HepG2 (cell line): ENCODE measurements around the gene ARPC3. TPM values are rescaled to one million over a fixed set of nuclear protein-coding genes. Genes with fewer than 3 reads are reported as not detected.
A peak's percentile ranks its signal among the peaks of the same experiment; 100 is the strongest.

Source experiments
- BHLHE40 ChIP-seq: IDR thresholded peaks from 2 replicates; pipeline ENCODE4 v1.6.1; 2011; ENCODE audit warnings: low read length, improper control_type of control experiment
- CBX5 ChIP-seq: sonication (generic); formaldehyde crosslinking; IDR thresholded peaks from 2 replicates; pipeline ENCODE4 v1.4.0; 2020; ENCODE audit warnings: missing genetic modification reagents, borderline replicate concordance
- DNMT3B ChIP-seq: conservative IDR thresholded peaks from 2 replicates; pipeline ENCODE4 v1.6.1; 2016; ENCODE audit warnings: missing biosample characterization, control low read depth
- GPN1 ChIP-seq: sonication (generic); formaldehyde crosslinking; IDR thresholded peaks from 2 replicates; pipeline ENCODE4 v1.5.1; 2020; ENCODE audit warnings: missing genetic modification reagents, borderline replicate concordance
- IKZF1 ChIP-seq: fragments of 450-650 bp; IDR thresholded peaks from 2 replicates; pipeline ENCODE4 v1.7.1; 2016
- MBNL3 ChIP-seq: fragments of 250-450 bp; sonication (Bioruptor Pico); conservative IDR thresholded peaks from 2 replicates; pipeline ENCODE4 v1.8.0; 2022; ENCODE audit warnings: mild to moderate bottlenecking, inconsistent platforms
- NAIF1 ChIP-seq: sonication (generic); formaldehyde crosslinking; IDR thresholded peaks from 2 replicates; pipeline ENCODE4 v1.5.0; 2020; ENCODE audit warnings: mild to moderate bottlenecking, missing genetic modification reagents, borderline replicate concordance
- NKX3-1 ChIP-seq: sonication (generic); formaldehyde crosslinking; IDR thresholded peaks from 2 replicates; pipeline ENCODE4 v1.5.0; 2020; ENCODE audit warnings: missing genetic modification reagents
- PAX8 ChIP-seq: sonication (generic); formaldehyde crosslinking; IDR thresholded peaks from 2 replicates; pipeline ENCODE4 v1.8.0; 2022; ENCODE audit warnings: mild to moderate bottlenecking, missing genetic modification reagents, borderline replicate concordance
- REL ChIP-seq: sonication (generic); formaldehyde crosslinking; conservative IDR thresholded peaks from 2 replicates; pipeline ENCODE4 v1.8.0; 2022; ENCODE audit warnings: mild to moderate bottlenecking, missing genetic modification reagents, moderate library complexity
- SMC3 ChIP-seq: IDR thresholded peaks from 2 replicates; pipeline ENCODE4 v1.6.1; 2011; ENCODE audit warnings: low read length, improper control_type of control experiment
- SRY ChIP-seq: sonication (generic); formaldehyde crosslinking; IDR thresholded peaks from 2 replicates; pipeline ENCODE4 v1.8.0; 2022; ENCODE audit warnings: mild to moderate bottlenecking, missing genetic modification reagents
- TBX3 ChIP-seq: fragments of 450-650 bp; IDR thresholded peaks from 2 replicates; pipeline ENCODE4 v1.6.1; 2017; ENCODE audit warnings: antibody characterized with exemption, mild to moderate bottlenecking, inconsistent platforms, borderline replicate concordance
- TOE1 ChIP-seq: sonication (generic); formaldehyde crosslinking; IDR thresholded peaks from 2 replicates; pipeline ENCODE4 v1.4.0; 2020; ENCODE audit warnings: mild to moderate bottlenecking, missing genetic modification reagents
- ZNF232 ChIP-seq: sonication (generic); formaldehyde crosslinking; IDR thresholded peaks from 2 replicates; pipeline ENCODE4 v1.4.0; 2020; ENCODE audit warnings: missing genetic modification reagents, borderline replicate concordance
- ZNF660 ChIP-seq: sonication (generic); formaldehyde crosslinking; IDR thresholded peaks from 2 replicates; pipeline ENCODE4 v1.5.1; 2020; ENCODE audit warnings: mild to moderate bottlenecking, low read depth, missing genetic modification reagents, borderline replicate concordance
- ZSCAN31 ChIP-seq: sonication (generic); formaldehyde crosslinking; IDR thresholded peaks from 2 replicates; pipeline ENCODE4 v1.5.0; 2020; ENCODE audit warnings: low read depth, mild to moderate bottlenecking, missing genetic modification reagents
- polyA plus RNA-seq, 8 experiments: library from polyadenylated mRNA; depleted of rRNA in 3 of 8; stranded (reverse) in 7 of 8; unstranded in 1 of 8; fragments of >200 nt; fragmentation: Illumina TruSeq in 4 of 8; extraction: Trizol in 4 of 8; gene quantifications; 2 replicates each; pipeline versions ENCODE4 v1.2.1 to v1.2.3, GENCODE V29; 2011 to 2016; ENCODE audit warnings: low read depth in 4 of 8, missing spikeins in 1 of 8, mixed read lengths in 1 of 8; ENCODE audit not compliant: insufficient read depth in 1 of 8
- total RNA-seq, 5 experiments: library from RNA; depleted of rRNA; stranded (reverse); fragments of >200 nt; fragmentation: Illumina TruSeq; extraction: Trizol; gene quantifications; 2 replicates each; pipeline ENCODE4 v1.2.3, GENCODE V29; 2016; ENCODE audit warnings: low read depth in 1 of 5
- TF ChIP-seq, protein P1 (sequence below), 2 experiments: sonication (generic) in 1 of 2; formaldehyde crosslinking in 1 of 2; IDR thresholded peaks; 2 replicates each; pipeline versions ENCODE4 v1.4.0 to v1.6.1; 2018 to 2020; ENCODE audit warnings: missing genetic modification reagents in 2 of 2, borderline replicate concordance in 1 of 2, low read depth in 1 of 2, mild to moderate bottlenecking in 1 of 2, missing biosample characterization in 1 of 2
- TF ChIP-seq, protein P2 (sequence below): sonication (generic); formaldehyde crosslinking; IDR thresholded peaks from 2 replicates; pipeline ENCODE4 v1.4.0; 2020; ENCODE audit warnings: mild to moderate bottlenecking, missing genetic modification reagents
- TF ChIP-seq, protein P3 (sequence below): IDR thresholded peaks from 2 replicates; pipeline ENCODE4 v1.6.1; 2018; ENCODE audit warnings: missing genetic modification reagents
- TF ChIP-seq, protein P4 (sequence below): sonication (generic); formaldehyde crosslinking; IDR thresholded peaks from 2 replicates; pipeline ENCODE4 v1.4.0; 2020; ENCODE audit warnings: missing genetic modification reagents

ARPC3 gene
- total and polyA plus RNA-seq, 2 of the 13 experiments (the other 11 are each of a cell fraction or from before 2014, with no cell fraction given), result 32.7 to 234 TPM

DNA sequence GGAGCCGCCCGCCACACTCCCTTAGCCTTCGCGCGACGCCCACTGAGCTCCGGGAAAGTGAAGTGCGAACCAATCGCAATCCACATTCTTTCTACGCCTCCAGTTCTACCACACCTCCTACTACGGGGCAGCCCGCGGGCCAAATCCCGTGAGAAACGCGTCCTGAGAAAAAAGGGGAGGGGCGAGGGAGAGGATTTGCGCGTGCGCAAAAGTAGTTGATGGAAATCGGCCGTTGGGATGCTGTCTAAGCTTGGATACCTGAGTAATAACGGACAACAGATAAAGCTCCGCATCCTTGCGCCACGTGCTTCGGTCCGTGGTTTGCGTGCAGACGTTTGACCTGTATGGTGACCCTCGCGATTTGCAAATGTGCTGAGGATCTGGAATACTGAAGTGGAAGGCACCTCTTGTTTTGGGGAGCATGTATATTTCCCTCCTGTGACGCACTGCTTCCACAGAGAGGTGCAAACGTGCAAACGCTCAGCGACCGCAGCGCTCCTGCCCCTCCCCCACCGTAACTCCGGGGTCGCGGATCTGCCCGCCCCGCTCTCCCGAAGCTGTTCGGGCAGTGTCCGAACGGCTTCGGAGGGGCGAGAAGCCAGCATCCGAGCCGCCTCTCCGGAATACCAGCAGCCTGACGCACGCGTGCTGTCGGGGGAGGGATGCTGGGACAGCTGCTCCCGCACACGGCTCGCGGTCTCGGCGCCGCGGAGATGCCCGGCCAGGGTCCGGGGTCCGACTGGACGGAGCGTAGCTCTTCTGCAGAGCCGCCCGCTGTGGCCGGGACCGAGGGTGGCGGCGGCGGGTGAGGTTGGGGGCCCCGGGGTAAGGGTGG lies 18.3 kb upstream of the ARPC3 start, which contains the start of the genes FAM216A and GPN3 (continued):
- TF ChIP-seq, protein P1, sequence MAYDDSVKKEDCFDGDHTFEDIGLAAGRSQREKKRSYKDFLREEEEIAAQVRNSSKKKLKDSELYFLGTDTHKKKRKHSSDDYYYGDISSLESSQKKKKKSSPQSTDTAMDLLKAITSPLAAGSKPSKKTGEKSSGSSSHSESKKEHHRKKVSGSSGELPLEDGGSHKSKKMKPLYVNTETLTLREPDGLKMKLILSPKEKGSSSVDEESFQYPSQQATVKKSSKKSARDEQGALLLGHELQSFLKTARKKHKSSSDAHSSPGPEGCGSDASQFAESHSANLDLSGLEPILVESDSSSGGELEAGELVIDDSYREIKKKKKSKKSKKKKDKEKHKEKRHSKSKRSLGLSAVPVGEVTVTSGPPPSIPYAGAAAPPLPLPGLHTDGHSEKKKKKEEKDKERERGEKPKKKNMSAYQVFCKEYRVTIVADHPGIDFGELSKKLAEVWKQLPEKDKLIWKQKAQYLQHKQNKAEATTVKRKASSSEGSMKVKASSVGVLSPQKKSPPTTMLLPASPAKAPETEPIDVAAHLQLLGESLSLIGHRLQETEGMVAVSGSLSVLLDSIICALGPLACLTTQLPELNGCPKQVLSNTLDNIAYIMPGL (CRISPR knock-in tag; IDR thresholded peaks at IDR 0.05; ENCODE audit: borderline replicate concordance in 1 of 2, low read depth in 1 of 2), result no peak; a peak in 2 of 4 replicates
- TF ChIP-seq TOE1 (CRISPR knock-in tag) (no peak), CBX5 (no peak), NAIF1 (peak; percentile 82), ZSCAN31 (CRISPR knock-in tag) (no peak), DNMT3B (CRISPR knock-in tag) (no peak), MBNL3 (CRISPR knock-in tag) (no peak), GPN1 (0 out of 2 replicates have a peak, but pooled peaks have one; percentile 15), SMC3 (no peak), ZNF660 (CRISPR knock-in tag) (no peak), NKX3-1 (peak; percentile 57; the same call in 1 of the 2 replicates), ZNF232 (no peak), TBX3 (peak; percentile 60), BHLHE40 (peak; percentile 47), SRY (CRISPR knock-in tag) (peak; percentile 33; the same call in 1 of the 2 replicates), REL (no peak), IKZF1 (no peak), PAX8 (peak; percentile 36; the same call in 1 of the 2 replicates)
- TF ChIP-seq, protein P2, sequence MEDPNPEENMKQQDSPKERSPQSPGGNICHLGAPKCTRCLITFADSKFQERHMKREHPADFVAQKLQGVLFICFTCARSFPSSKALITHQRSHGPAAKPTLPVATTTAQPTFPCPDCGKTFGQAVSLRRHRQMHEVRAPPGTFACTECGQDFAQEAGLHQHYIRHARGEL (CRISPR knock-in tag), result no peak
- TF ChIP-seq, protein P3, sequence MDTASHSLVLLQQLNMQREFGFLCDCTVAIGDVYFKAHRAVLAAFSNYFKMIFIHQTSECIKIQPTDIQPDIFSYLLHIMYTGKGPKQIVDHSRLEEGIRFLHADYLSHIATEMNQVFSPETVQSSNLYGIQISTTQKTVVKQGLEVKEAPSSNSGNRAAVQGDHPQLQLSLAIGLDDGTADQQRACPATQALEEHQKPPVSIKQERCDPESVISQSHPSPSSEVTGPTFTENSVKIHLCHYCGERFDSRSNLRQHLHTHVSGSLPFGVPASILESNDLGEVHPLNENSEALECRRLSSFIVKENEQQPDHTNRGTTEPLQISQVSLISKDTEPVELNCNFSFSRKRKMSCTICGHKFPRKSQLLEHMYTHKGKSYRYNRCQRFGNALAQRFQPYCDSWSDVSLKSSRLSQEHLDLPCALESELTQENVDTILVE, result peak; percentile 74; the same call in 1 of the 2 replicates
- TF ChIP-seq, protein P4, sequence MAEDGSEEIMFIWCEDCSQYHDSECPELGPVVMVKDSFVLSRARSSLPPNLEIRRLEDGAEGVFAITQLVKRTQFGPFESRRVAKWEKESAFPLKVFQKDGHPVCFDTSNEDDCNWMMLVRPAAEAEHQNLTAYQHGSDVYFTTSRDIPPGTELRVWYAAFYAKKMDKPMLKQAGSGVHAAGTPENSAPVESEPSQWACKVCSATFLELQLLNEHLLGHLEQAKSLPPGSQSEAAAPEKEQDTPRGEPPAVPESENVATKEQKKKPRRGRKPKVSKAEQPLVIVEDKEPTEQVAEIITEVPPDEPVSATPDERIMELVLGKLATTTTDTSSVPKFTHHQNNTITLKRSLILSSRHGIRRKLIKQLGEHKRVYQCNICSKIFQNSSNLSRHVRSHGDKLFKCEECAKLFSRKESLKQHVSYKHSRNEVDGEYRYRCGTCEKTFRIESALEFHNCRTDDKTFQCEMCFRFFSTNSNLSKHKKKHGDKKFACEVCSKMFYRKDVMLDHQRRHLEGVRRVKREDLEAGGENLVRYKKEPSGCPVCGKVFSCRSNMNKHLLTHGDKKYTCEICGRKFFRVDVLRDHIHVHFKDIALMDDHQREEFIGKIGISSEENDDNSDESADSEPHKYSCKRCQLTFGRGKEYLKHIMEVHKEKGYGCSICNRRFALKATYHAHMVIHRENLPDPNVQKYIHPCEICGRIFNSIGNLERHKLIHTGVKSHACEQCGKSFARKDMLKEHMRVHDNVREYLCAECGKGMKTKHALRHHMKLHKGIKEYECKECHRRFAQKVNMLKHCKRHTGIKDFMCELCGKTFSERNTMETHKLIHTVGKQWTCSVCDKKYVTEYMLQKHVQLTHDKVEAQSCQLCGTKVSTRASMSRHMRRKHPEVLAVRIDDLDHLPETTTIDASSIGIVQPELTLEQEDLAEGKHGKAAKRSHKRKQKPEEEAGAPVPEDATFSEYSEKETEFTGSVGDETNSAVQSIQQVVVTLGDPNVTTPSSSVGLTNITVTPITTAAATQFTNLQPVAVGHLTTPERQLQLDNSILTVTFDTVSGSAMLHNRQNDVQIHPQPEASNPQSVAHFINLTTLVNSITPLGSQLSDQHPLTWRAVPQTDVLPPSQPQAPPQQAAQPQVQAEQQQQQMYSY (CRISPR knock-in tag), result no peak; the same call in 1 of the 2 replicates
